NCI-H524 treated with DMSO at 0.1 percent for 48 hours (cell line): Measurements from ENCODE around the gene GLT1D1.

ENCODE experiments used
- DNase-seq: peaks from one replicate; lab custom pipeline; 2025; lab: John Stamatoyannopoulos, UW

The GLT1D1 gene

GRCh38 chr12:128966203-128966810 lies 113.0 kb downstream of the GLT1D1 start:
- DNase-seq: no peak

GRCh38 chr12:128968668-128969067 lies 115.4 kb downstream of the GLT1D1 start:
- DNase-seq: no peak

GRCh38 chr12:128969480-128970055 lies 116.3 kb downstream of the GLT1D1 start:
- DNase-seq: no peak

- no peak for DNase-seq
Observed at GRCh38 chr12:128970110-128970509, 116.8 kb downstream of the GLT1D1 start.

GRCh38 chr12:128970941-128971340 lies 117.7 kb downstream of the GLT1D1 start:
- no peak for DNase-seq

DNA sequence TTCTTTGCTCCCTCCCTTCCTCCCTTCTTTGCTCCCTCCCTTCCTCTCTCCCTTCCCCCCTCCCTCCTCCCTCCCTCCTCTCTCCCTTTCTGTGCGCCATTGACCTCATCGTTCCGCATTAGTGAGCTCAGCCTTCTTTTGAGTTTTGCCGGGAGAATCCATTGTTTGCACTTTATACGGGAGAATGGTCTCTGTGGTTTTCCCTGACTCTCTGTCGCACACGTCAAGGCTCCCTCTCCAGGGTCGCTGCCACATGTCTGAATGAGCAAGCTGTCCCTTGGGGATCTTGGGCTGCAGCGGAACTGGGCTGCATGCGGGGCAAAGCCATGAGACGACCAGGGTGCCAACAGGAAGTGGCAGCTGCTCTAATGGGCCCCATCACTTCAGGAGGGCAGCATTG lies 118.5 kb downstream of the GLT1D1 start:
- DNase-seq: no peak

- no peak for DNase-seq
Observed at GRCh38 chr12:128973883-128974681, 120.8 kb downstream of the GLT1D1 start.

- no peak for DNase-seq
Observed at GRCh38 chr12:128974881-128975280, 121.6 kb downstream of the GLT1D1 start.

DNA sequence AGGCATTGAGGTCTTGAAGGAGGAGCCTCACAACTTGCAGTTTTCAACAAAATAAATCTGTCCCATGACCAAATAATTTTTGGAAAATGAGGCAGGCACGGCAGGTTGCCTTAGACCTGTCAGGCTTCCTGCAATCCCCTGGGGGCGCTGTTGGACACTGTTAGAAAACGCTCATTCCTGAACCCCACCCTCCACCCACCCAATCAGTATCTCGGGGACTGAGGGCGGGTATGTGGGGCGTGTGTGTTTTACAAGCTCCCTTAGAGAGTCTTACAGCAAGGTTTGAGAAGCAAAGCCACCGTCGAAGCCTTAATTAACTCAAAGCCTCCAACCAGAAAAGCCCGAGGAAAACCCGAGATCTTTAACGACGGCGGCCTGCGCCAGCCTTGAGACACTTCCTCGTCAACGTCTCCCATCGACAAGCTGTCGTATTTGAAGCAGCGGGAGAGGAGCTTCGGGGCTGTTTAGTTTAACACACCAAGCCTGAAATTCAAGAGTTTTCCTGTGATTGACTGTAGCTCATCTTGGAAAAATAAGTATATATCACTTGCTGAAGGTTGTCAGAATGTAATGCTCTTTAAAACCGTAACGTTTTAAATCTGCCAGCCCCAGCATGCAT lies 123.0 kb downstream of the GLT1D1 start:
- peak; percentile 8 for DNase-seq

- no peak for DNase-seq
Observed at GRCh38 chr12:128977441-128977840, 124.2 kb downstream of the GLT1D1 start.

DNA sequence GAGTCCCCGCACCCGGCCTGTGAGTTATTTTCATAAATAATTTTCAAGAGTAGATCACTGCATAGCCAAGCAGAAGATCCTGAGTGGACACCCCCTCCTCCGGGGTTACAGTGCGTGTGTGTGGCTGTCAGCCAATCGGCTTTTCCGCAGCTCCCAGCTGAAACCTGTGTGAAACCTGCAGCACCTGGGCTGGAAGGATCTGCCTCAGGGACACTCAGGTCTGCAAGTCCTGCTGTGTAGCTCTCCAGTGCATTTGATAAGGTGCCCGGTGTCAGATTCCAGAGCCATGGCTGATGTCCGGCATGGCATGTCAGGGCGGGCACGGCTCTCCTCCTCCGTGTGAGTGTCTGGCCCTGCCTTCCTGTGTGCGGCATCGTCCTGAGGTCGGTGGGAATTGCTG lies 124.8 kb downstream of the GLT1D1 start:
- DNase-seq: no peak

GRCh38 chr12:128980623-128981022 lies 127.3 kb downstream of the GLT1D1 start:
- DNase-seq: no peak

DNA sequence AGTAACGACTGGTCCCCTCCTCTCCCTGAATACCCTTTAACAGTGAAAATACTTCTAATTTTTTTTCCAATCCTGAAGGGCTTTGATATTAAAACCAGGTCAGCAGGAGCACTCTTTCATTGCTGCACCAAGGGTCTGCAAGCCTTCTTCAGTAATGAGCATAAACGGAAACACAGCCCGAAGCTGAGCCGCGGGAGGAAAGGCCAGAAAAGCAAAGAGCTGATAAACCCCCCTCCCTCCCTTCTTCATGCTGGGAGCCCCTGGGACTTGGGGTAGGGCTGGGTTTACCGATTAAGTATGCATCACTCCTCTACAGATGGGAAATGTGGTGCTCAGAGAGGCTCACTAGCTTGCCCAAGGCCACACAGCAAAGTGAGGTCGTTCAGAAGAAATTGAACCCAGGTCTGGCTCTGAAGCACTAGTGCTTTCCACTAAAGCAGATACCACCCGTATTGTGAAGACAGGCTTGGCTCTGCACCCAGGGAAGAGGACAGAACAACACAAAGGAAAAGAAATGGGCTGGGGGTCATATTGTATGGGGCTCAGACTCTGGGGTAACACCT lies 128.8 kb downstream of the GLT1D1 start:
- DNase-seq: no peak

- no peak for DNase-seq
Observed at GRCh38 chr12:128982933-128983332, 129.7 kb downstream of the GLT1D1 start.

- no peak for DNase-seq
Observed at GRCh38 chr12:128983371-128983770, 130.1 kb downstream of the GLT1D1 start.

- DNase-seq: no peak
Observed at GRCh38 chr12:128986957-128987356, 133.7 kb downstream of the GLT1D1 start.

GRCh38 chr12:128989287-128989686 lies 136.0 kb downstream of the GLT1D1 start:
- DNase-seq: no peak

GRCh38 chr12:128991716-128992115 lies 138.4 kb downstream of the GLT1D1 start:
- DNase-seq: no peak

GRCh38 chr12:128992116-128992515 lies 138.8 kb downstream of the GLT1D1 start:
- no peak for DNase-seq

DNA sequence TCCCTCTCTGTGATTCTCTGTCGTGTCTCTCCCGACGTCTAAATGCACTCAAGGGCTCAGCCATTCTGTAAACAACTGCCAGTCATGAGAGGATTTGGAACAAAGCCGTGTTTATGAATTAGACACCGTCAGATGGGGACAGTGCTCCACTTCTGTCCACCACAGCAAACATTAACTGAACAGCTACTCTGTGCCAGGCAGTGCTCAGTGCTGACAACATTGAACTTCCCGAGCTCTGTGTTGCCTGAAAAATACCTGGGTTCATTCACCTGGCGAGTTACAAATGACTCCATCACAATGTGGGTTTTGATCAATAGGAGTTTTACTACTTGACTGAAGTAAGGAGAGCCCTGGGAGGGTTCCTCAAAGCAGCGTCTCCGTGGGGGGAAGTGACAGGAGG lies 139.3 kb downstream of the GLT1D1 start:
- no peak for DNase-seq

DNA sequence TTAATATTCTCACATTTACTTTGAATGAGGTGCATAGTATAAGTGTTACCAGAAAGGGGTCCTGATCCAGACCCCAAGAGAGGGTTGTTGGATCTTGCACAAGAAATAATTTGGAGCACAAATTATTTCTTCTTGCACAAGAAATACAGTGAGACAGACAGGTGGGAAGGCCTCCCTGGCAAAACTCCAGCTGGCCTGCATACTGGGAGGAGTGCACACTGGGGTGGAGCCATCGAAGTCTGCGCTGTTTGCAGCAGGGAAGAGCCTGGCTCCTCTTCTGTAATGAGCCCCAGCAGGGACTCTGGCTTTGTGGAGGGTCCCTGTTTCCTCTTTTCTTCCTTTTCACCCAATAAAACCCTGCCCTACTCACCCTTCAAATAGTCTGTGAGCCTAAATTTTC lies 141.6 kb downstream of the GLT1D1 start:
- no peak for DNase-seq

- DNase-seq: no peak
Observed at GRCh38 chr12:128995619-128996018, 142.3 kb downstream of the GLT1D1 start.

DNA sequence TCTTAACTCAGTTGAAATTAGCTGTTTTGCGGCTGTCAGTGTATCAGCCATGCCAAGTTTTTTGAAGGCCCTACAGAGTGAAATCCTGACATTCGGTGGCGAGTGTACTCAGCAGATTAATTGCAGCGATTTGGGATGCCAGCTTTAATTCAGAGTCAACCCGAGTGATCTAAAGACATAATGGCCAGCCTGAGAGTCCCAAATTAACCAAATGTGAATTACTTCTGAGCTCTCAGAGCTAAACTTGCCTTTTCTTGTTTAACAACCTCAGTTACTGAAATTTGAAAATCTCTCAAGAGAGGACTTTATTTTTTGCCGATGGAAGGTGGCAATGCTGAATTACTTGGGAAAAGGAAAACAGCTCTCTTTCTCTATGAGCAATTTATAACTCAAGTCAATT lies 148.5 kb downstream of the GLT1D1 start:
- DNase-seq: no peak
